HepG2 (cell line): ENCODE data around the gene CCDC201. TPM values are rescaled to one million over a fixed set of nuclear protein-coding genes. Genes with fewer than 3 reads are reported as not detected.

Experiments used
- EEA1 ChIP-seq: sonication (generic); formaldehyde crosslinking; IDR thresholded peaks from 2 replicates; pipeline ENCODE4 v1.5.1; 2020; ENCODE audit warnings: mild to moderate bottlenecking, missing genetic modification reagents, borderline replicate concordance
- FOXP4 ChIP-seq: sonication (generic); formaldehyde crosslinking; IDR thresholded peaks from 2 replicates; pipeline ENCODE4 v1.4.0; 2020; ENCODE audit warnings: missing genetic modification reagents
- HDAC6 ChIP-seq: fragments of 200-600 bp; sonication (generic); IDR thresholded peaks from 2 replicates; pipeline ENCODE4 v1.7.0; 2017; ENCODE audit warnings: mild to moderate bottlenecking, antibody characterized with exemption, low read length, low read depth
- JUND ChIP-seq: sonication (generic); formaldehyde crosslinking; IDR thresholded peaks from 2 replicates; pipeline ENCODE4 v1.8.0; 2022; ENCODE audit warnings: mild to moderate bottlenecking, missing genetic modification reagents
- MLXIP ChIP-seq: sonication (generic); formaldehyde crosslinking; IDR thresholded peaks from 2 replicates; pipeline ENCODE4 v1.9.0; 2021; ENCODE audit warnings: missing genetic modification reagents, borderline replicate concordance
- MZF1 ChIP-seq: sonication (generic); formaldehyde crosslinking; IDR thresholded peaks from 2 replicates; pipeline ENCODE4 v1.8.1; 2023; ENCODE audit warnings: mild to moderate bottlenecking, missing genetic modification reagents, borderline replicate concordance
- NCOA5 ChIP-seq: sonication (generic); formaldehyde crosslinking; IDR thresholded peaks from 2 replicates; pipeline ENCODE4 v1.4.0; 2020; ENCODE audit warnings: missing genetic modification reagents
- RBAK ChIP-seq: sonication (generic); formaldehyde crosslinking; IDR thresholded peaks from 2 replicates; pipeline ENCODE4 v1.5.1; 2020; ENCODE audit warnings: mild to moderate bottlenecking, missing genetic modification reagents
- UBTF ChIP-seq: sonication (generic); formaldehyde crosslinking; IDR thresholded peaks from 2 replicates; pipeline ENCODE4 v1.4.0; 2020; ENCODE audit warnings: mild to moderate bottlenecking, missing genetic modification reagents
- ZBTB14 ChIP-seq: sonication (generic); formaldehyde crosslinking; IDR thresholded peaks from 2 replicates; pipeline ENCODE4 v1.4.0; 2020; ENCODE audit warnings: missing genetic modification reagents
- ZFP41 ChIP-seq: sonication (generic); formaldehyde crosslinking; IDR thresholded peaks from 2 replicates; pipeline ENCODE4 v1.4.0; 2020; ENCODE audit warnings: mild to moderate bottlenecking, missing genetic modification reagents, borderline replicate concordance
- ZMYM2 ChIP-seq: sonication (generic); formaldehyde crosslinking; IDR thresholded peaks from 2 replicates; pipeline ENCODE4 v1.8.0; 2022; ENCODE audit warnings: mild to moderate bottlenecking, missing genetic modification reagents
- ZNF281 ChIP-seq: sonication (generic); formaldehyde crosslinking; IDR thresholded peaks from 2 replicates; pipeline ENCODE4 v1.4.0; 2020; ENCODE audit warnings: missing genetic modification reagents, borderline replicate concordance
- ZNF317 ChIP-seq: sonication (generic); formaldehyde crosslinking; IDR thresholded peaks from 2 replicates; pipeline ENCODE4 v1.5.0; 2020; ENCODE audit warnings: mild to moderate bottlenecking, missing genetic modification reagents
- ZNF484 ChIP-seq: sonication (generic); formaldehyde crosslinking; IDR thresholded peaks from 2 replicates; pipeline ENCODE4 v1.5.1; 2020; ENCODE audit warnings: mild to moderate bottlenecking, low read depth, missing genetic modification reagents, borderline replicate concordance
- polyA plus RNA-seq, 8 experiments: library from polyadenylated mRNA; depleted of rRNA in 3 of 8; stranded (reverse) in 7 of 8; unstranded in 1 of 8; fragments of >200 nt; fragmentation: Illumina TruSeq in 4 of 8; extraction: Trizol in 4 of 8; gene quantifications; 2 replicates each; pipeline versions ENCODE4 v1.2.1 to v1.2.3, GENCODE V29; 2011 to 2016; ENCODE audit warnings: low read depth in 4 of 8, missing spikeins in 1 of 8, mixed read lengths in 1 of 8; ENCODE audit not compliant: insufficient read depth in 1 of 8
- total RNA-seq, 5 experiments: library from RNA; depleted of rRNA; stranded (reverse); fragments of >200 nt; fragmentation: Illumina TruSeq; extraction: Trizol; gene quantifications; 2 replicates each; pipeline ENCODE4 v1.2.3, GENCODE V29; 2016; ENCODE audit warnings: low read depth in 1 of 5

CCDC201 gene
- total and polyA plus RNA-seq, 2 of the 13 experiments (the other 11 are each of a cell fraction or from before 2014, with no cell fraction given): 0.92 TPM; not detected in 1

GRCh38 chr7:45893374-45893995 lies 20.6 kb upstream of the CCDC201 start (continued):
- TF ChIP-seq JUND (CRISPR knock-in tag): no peak
- TF ChIP-seq ZFP41 (CRISPR knock-in tag): no peak
- no peak for TF ChIP-seq MZF1
- no peak for TF ChIP-seq MLXIP (CRISPR knock-in tag)
- no peak for TF ChIP-seq NCOA5
- no peak for TF ChIP-seq UBTF (CRISPR knock-in tag)
- no peak for TF ChIP-seq ZNF484 (CRISPR knock-in tag)
- TF ChIP-seq HDAC6: no peak
- no peak for TF ChIP-seq ZNF281 (CRISPR knock-in tag)
- peak; percentile 24; the same call in 1 of the 2 replicates for TF ChIP-seq EEA1 (CRISPR knock-in tag)
- TF ChIP-seq RBAK (CRISPR knock-in tag): no peak
- no peak; the same call in 1 of the 2 replicates for TF ChIP-seq ZNF317
- TF ChIP-seq FOXP4: peak; percentile 38
- no peak for TF ChIP-seq ZBTB14 (CRISPR knock-in tag)
- TF ChIP-seq ZMYM2 (CRISPR knock-in tag): no peak
